Neural cell (in vitro differentiated cells): ENCODE data around the gene VEGFB. TPM values are rescaled to one million over a fixed set of nuclear protein-coding genes. Genes with fewer than 3 reads are reported as not detected.

Experiments
- H2AFZ ChIP-seq: fragments of 200-600, 300-800 bp; sonication (generic), shearing (Covaris generic); 2 replicates; pipeline ENCODE4 v1.6.0; 2014; ENCODE audit warnings: low read depth, mild to moderate bottlenecking, antibody characterized with exemption, low read length, moderate library complexity
- H3F3A ChIP-seq: fragments of 200-600 bp; shearing (Covaris generic); 2 replicates; pipeline ENCODE4 v1.6.1; 2016; ENCODE audit warnings: mild to moderate bottlenecking, moderate library complexity, mixed read lengths, antibody characterized with exemption, low read length; ENCODE audit not compliant: insufficient read depth, poor library complexity, severe bottlenecking
- H3K27ac ChIP-seq: fragments of 200-600, 300-800 bp; sonication (generic), shearing (Covaris generic); 2 replicates; pipeline ENCODE4 v1.5.1; 2014; ENCODE audit warnings: mild to moderate bottlenecking, low read length, moderate library complexity
- H3K27me3 ChIP-seq: fragments of 300-800, 200-600 bp; sonication (generic), shearing (Covaris generic); 2 replicates; pipeline ENCODE4 v1.6.0; 2014; ENCODE audit warnings: mild to moderate bottlenecking, low read depth, low read length, moderate library complexity; ENCODE audit not compliant: insufficient read depth
- H3K36me3 ChIP-seq: fragments of 300-800, 200-600 bp; sonication (generic), shearing (Covaris generic); 2 replicates; pipeline ENCODE4 v1.5.1; 2014; ENCODE audit warnings: mild to moderate bottlenecking, antibody characterized with exemption, low read length, moderate library complexity; ENCODE audit not compliant: insufficient read depth
- H3K4me2 ChIP-seq: fragments of 300-800, 200-600 bp; sonication (generic), shearing (Covaris generic); 2 replicates; pipeline ENCODE4 v1.6.0; 2014; ENCODE audit warnings: mild to moderate bottlenecking, low read length
- H3K4me3 ChIP-seq: fragments of 300-800, 200-600 bp; sonication (generic), shearing (Covaris generic); 2 replicates; pipeline ENCODE4 v1.5.1; 2014; ENCODE audit warnings: mild to moderate bottlenecking, low read length, moderate library complexity
- H3K79me2 ChIP-seq: fragments of 200-600 bp; shearing (Covaris generic); replicated peaks from 2 replicates; pipeline ENCODE4 v1.6.0; 2014; ENCODE audit warnings: mild to moderate bottlenecking, low read length, moderate library complexity; ENCODE audit not compliant: insufficient read depth
- H3K9ac ChIP-seq: fragments of 300-800, 200-600 bp; sonication (generic), shearing (Covaris generic); 2 replicates; pipeline ENCODE4 v1.6.1; 2016; ENCODE audit warnings: mild to moderate bottlenecking, low read length, mixed read lengths
- H3K9me2 ChIP-seq: fragments of 200-600 bp; shearing (Covaris generic); 2 replicates; pipeline ENCODE4 v1.6.1; 2016; ENCODE audit warnings: mild to moderate bottlenecking, low read length, mixed read lengths; ENCODE audit not compliant: insufficient read depth
- H3K9me3 ChIP-seq: fragments of 200-600, 300-800 bp; sonication (generic), shearing (Covaris generic); 2 replicates; pipeline ENCODE4 v1.6.1; 2016; ENCODE audit warnings: mild to moderate bottlenecking, mixed run types, low read length, moderate library complexity, mixed read lengths
- H4K20me1 ChIP-seq: fragments of 200-600 bp; shearing (Covaris generic); 2 replicates; pipeline ENCODE4 v1.6.1; 2016; ENCODE audit warnings: mild to moderate bottlenecking, mixed run types; ENCODE audit not compliant: insufficient read depth
- EP300 ChIP-seq: fragments of 450-650 bp; conservative IDR thresholded peaks from 2 replicates; pipeline ENCODE4 v1.6.1; 2014; ENCODE audit warnings: antibody characterized with exemption, mild to moderate bottlenecking, moderate library complexity; ENCODE audit not compliant: poor library complexity, severe bottlenecking
- EZH2 ChIP-seq: fragments of 200-600, 300-800 bp; shearing (Covaris generic), sonication (generic); IDR thresholded peaks from 2 replicates; pipeline ENCODE4 v1.6.1; 2014; ENCODE audit warnings: antibody characterized with exemption, low read length, borderline replicate concordance, mild to moderate bottlenecking; ENCODE audit not compliant: insufficient read depth, poor library complexity, severe bottlenecking
- MXI1 ChIP-seq: fragments of 450-650 bp; conservative IDR thresholded peaks from 2 replicates; pipeline ENCODE4 v1.6.1; 2014; ENCODE audit warnings: antibody characterized with exemption, mild to moderate bottlenecking; ENCODE audit not compliant: poor library complexity, severe bottlenecking
- POLR2AphosphoS5 ChIP-seq: IDR thresholded peaks from 2 replicates; pipeline ENCODE4 v1.6.1; 2012
- RAD21 ChIP-seq: fragments of 450-650 bp; conservative IDR thresholded peaks from 2 replicates; pipeline ENCODE4 v1.6.1; 2014; ENCODE audit warnings: antibody characterized with exemption, mild to moderate bottlenecking, moderate library complexity
- REST ChIP-seq: IDR thresholded peaks from 2 replicates; pipeline ENCODE4 v1.6.1; 2012; ENCODE audit warnings: borderline replicate concordance
- SMC3 ChIP-seq: fragments of 450-650 bp; conservative IDR thresholded peaks from 2 replicates; pipeline ENCODE4 v1.6.1; 2014; ENCODE audit warnings: antibody characterized with exemption, mild to moderate bottlenecking, moderate library complexity; ENCODE audit not compliant: poor library complexity
- TAF1 ChIP-seq: IDR thresholded peaks from 2 replicates; pipeline ENCODE4 v1.6.1; 2012; ENCODE audit warnings: low read depth
- polyA plus RNA-seq: library from polyadenylated mRNA; depleted of rRNA; stranded (reverse); fragments of >200 nt; gene quantifications from 2 replicates; pipeline ENCODE4 v1.2.3, GENCODE V29; 2014
- TF ChIP-seq, protein P1 (sequence below): fragments of 450-650 bp; IDR thresholded peaks from 2 replicates; pipeline ENCODE4 v1.5.1; 2014; ENCODE audit warnings: antibody characterized with exemption, mild to moderate bottlenecking, moderate library complexity; ENCODE audit not compliant: poor library complexity, severe bottlenecking

VEGFB gene
- polyA plus RNA-seq, 1 donor from 2014 or later: 4.8 TPM

- peaks cover 6% of the 10 kb centered on the region for H3K79me2 ChIP-seq
- no peaks in the 10 kb centered on the region for H3K36me3 ChIP-seq
- H3K27me3 ChIP-seq: no peaks in the 10 kb centered on the region
- H3K9me2 ChIP-seq: no peaks in the 10 kb centered on the region
- H3K27ac ChIP-seq: no peak overlapping the region
- no peak overlapping the region for H2AFZ ChIP-seq
- H3K4me2 ChIP-seq: no peak overlapping the region
- H4K20me1 ChIP-seq: no peaks in the 10 kb centered on the region
- H3K4me3 ChIP-seq: no peak overlapping the region
- H3F3A ChIP-seq: no peaks in the 10 kb centered on the region
- H3K9ac ChIP-seq: no peak overlapping the region
- TF ChIP-seq EP300: no peak
- no peak for TF ChIP-seq MXI1
- TF ChIP-seq EZH2: no peak
- no peak for TF ChIP-seq POLR2AphosphoS5
- TF ChIP-seq SMC3: no peak
- TF ChIP-seq RAD21: no peak
- TF ChIP-seq, protein P1, sequence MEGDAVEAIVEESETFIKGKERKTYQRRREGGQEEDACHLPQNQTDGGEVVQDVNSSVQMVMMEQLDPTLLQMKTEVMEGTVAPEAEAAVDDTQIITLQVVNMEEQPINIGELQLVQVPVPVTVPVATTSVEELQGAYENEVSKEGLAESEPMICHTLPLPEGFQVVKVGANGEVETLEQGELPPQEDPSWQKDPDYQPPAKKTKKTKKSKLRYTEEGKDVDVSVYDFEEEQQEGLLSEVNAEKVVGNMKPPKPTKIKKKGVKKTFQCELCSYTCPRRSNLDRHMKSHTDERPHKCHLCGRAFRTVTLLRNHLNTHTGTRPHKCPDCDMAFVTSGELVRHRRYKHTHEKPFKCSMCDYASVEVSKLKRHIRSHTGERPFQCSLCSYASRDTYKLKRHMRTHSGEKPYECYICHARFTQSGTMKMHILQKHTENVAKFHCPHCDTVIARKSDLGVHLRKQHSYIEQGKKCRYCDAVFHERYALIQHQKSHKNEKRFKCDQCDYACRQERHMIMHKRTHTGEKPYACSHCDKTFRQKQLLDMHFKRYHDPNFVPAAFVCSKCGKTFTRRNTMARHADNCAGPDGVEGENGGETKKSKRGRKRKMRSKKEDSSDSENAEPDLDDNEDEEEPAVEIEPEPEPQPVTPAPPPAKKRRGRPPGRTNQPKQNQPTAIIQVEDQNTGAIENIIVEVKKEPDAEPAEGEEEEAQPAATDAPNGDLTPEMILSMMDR: no peak
- no peak for TF ChIP-seq REST
- no peak for TF ChIP-seq TAF1
- H3K9me3 ChIP-seq: no peaks in the 10 kb centered on the region
Measured at GRCh38 chr11:64223001-64223651, 11.3 kb upstream of the VEGFB start.

GRCh38 chr11:64224151-64224890, 10.1 kb upstream of the VEGFB start:
- H3K9me3 ChIP-seq: no peaks in the 10 kb centered on the region
- TF ChIP-seq MXI1 (no peak), REST (no peak), POLR2AphosphoS5 (no peak), TAF1 (no peak), SMC3 (no peak), RAD21 (no peak), EZH2 (no peak), EP300 (no peak)
- TF ChIP-seq, protein P1: no peak
- no peak overlapping the region for H3K4me3 ChIP-seq
- H3K36me3 ChIP-seq: no peaks in the 10 kb centered on the region
- H3K9ac ChIP-seq: no peak overlapping the region
- H3K9me2 ChIP-seq: no peaks in the 10 kb centered on the region
- H3K27me3 ChIP-seq: no peaks in the 10 kb centered on the region
- no peak overlapping the region for H3K4me2 ChIP-seq
- H3K27ac ChIP-seq: no peak overlapping the region
- peaks cover 6% of the 10 kb centered on the region for H3K79me2 ChIP-seq
- no peak overlapping the region for H2AFZ ChIP-seq
- no peaks in the 10 kb centered on the region for H4K20me1 ChIP-seq
- H3F3A ChIP-seq: no peaks in the 10 kb centered on the region
